Spleen (tissue), 11 donors: ENCODE data around the gene CXCR6. TPM values are rescaled to one million over a fixed set of nuclear protein-coding genes. Genes with fewer than 3 reads are reported as not detected.

Source experiments
- DNase-seq: peaks from one replicate; pipeline ENCODE4 v3.0.0-alpha.2; 2020
- H3K27ac ChIP-seq, 8 donors: fragments of 200-600 bp; sonication (generic) in 7 of 8; 1 replicate in 4 of 8; 2 replicates in 4 of 8; pipeline versions ENCODE4 v1.5.0 to v1.8.0; 2016 to 2021; ENCODE audit warnings: inconsistent platforms in 4 of 8, mild to moderate bottlenecking in 4 of 8, moderate library complexity in 1 of 8
- H3K27me3 ChIP-seq, 7 donors: fragments of 200-600 bp; sonication (generic) in 6 of 7; replicated peaks in 1 of 7; 1 replicate in 4 of 7; 2 replicates in 3 of 7; pipeline versions ENCODE4 v1.5.0 to v1.8.0; 2016 to 2021; ENCODE audit warnings: inconsistent platforms in 3 of 7, mild to moderate bottlenecking in 1 of 7
- H3K36me3 ChIP-seq, 6 donors: fragments of 200-600 bp; sonication (generic) in 5 of 6; 1 replicate in 4 of 6; 2 replicates in 2 of 6; pipeline versions ENCODE4 v1.5.0 to v1.8.0; 2016 to 2021; ENCODE audit warnings: inconsistent platforms in 2 of 6
- H3K4me1 ChIP-seq, 6 donors: fragments of 200-600 bp; sonication (generic) in 5 of 6; 1 replicate in 3 of 6; 2 replicates in 3 of 6; pipeline versions ENCODE4 v1.5.0 to v1.8.0; 2016 to 2021; ENCODE audit warnings: inconsistent platforms in 3 of 6
- H3K4me3 ChIP-seq, 8 donors: fragments of 200-600 bp; sonication (generic) in 7 of 8; 1 replicate in 4 of 8; 2 replicates in 4 of 8; pipeline versions ENCODE4 v1.5.0 to v1.8.0; 2016 to 2021; ENCODE audit warnings: inconsistent platforms in 4 of 8, mild to moderate bottlenecking in 4 of 8, moderate library complexity in 2 of 8
- H3K9me3 ChIP-seq, 8 donors: fragments of 200-600 bp; sonication (generic) in 7 of 8; 1 replicate in 4 of 8; 2 replicates in 4 of 8; pipeline versions ENCODE4 v1.5.0 to v1.8.0; 2016 to 2021; ENCODE audit warnings: inconsistent platforms in 4 of 8
- CTCF ChIP-seq, 11 experiments: fragments of 200-600 bp in 7 of 11; fragments of 450-650 bp in 4 of 11; sonication (generic) in 4 of 11; IDR thresholded peaks in 8 of 11; conservative IDR thresholded peaks in 3 of 11; 1 replicate in 7 of 11; 2 replicates in 4 of 11; pipeline versions ENCODE4 v1.4.0 to v1.8.0; 2016 to 2021; ENCODE audit warnings: antibody characterized with exemption in 11 of 11, inconsistent platforms in 4 of 11, mild to moderate bottlenecking in 1 of 11
- POLR2A ChIP-seq, 3 donors: fragments of 450-650 bp; IDR thresholded peaks; one replicate each; pipeline ENCODE4 v1.5.1; 2017; ENCODE audit warnings: antibody characterized with exemption in 3 of 3, mild to moderate bottlenecking in 1 of 3
- POLR2AphosphoS5 ChIP-seq, 3 donors: sonication (generic); formaldehyde crosslinking; IDR thresholded peaks; one replicate each; pipeline ENCODE4 v1.5.1; 2017; ENCODE audit warnings: antibody characterized with exemption in 3 of 3
- WGBS, 5 donors: extraction: QIAGEN DNeasy Blood & Tissue Kit in 3 of 5; methylation state at CpG; one replicate each; pipeline versions ENCODE4 v1.1.5 to v1.1.7; 2013 to 2018; 5-methylcytosine and 5-hydroxymethylcytosine counted together
- intact Hi-C: fragments of 100-400 bp; cut with DNase I; formaldehyde crosslinking; loops from one replicate; pipeline ENCODE4 v1.15.0; 2023; ENCODE audit warnings: low total_unique reads
- polyA plus RNA-seq, 3 donors: library from polyadenylated mRNA; stranded (reverse); fragments of 200-250 nt; gene quantifications; one replicate each; pipeline ENCODE4 v1.2.1, GENCODE V29; 2013
- total RNA-seq, 7 donors: library from RNA; depleted of rRNA in 3 of 7; stranded (reverse); fragments of >200 nt in 3 of 7; fragmentation: NEBNext Ultra II Directional in 4 of 7; extraction: Animal tissue kit (Norgen Biotek cat#: 25700) in 4 of 7; gene quantifications; one replicate each; pipeline versions ENCODE4 v1.1.0 to v1.2.1, GENCODE V29; 2016 to 2021
- donor health status: healthy with polysubstance abuse.
- donor health status: DM: no; HTN: no; CAD: no; lungs with moderate emphysema.
- donor health status: DM: no; HTN: no; CAD: no.
- donor health status: Bipolar disorder and iron deficiency.
- donor health status: healthy.
- donor health status: DM: no; HTN: no; CAD: no.
- donor health status: DM: yes; HTN: yes; CAD: no.

CXCR6 gene
- total and polyA plus RNA-seq, 10 donors = 2.5 to 35.3 (median 11.6) TPM

GRCh38 chr3:45931496-45931895, 11.8 kb upstream of the CXCR6 start:
- 86 to 96% (median 94%) methylated on average over 6 of the region's 6 CpGs for WGBS, 5 donors
- no peak overlapping the region for H3K27ac ChIP-seq
- peaks cover 0 to 17% (median 0%) of the 10 kb centered on the region in 6 donors for H3K4me1 ChIP-seq
- peaks cover 0 to 100% (median 81%) of the 10 kb centered on the region in 6 donors for H3K36me3 ChIP-seq
- no peak overlapping the region for H3K4me3 ChIP-seq
- H3K27me3 ChIP-seq = no peaks in the 10 kb centered on the region
- no peak for DNase-seq
- H3K9me3 ChIP-seq = no peaks in the 10 kb centered on the region
- TF ChIP-seq CTCF (IDR thresholded peaks at IDR 0.05 in 8 of 11, conservative IDR thresholded peaks at IDR 0.05 in 3 of 11) (no peak), POLR2AphosphoS5 (IDR thresholded peaks at IDR 0.05) (no peak), POLR2A (IDR thresholded peaks at IDR 0.05) (no peak)
- intact Hi-C loops = no loop called here

GRCh38 chr3:45932112-45932511, 11.2 kb upstream of the CXCR6 start:
- 60 to 94% (median 75%) methylated on average over 3 to 4 of the region's 4 CpGs for WGBS, 5 donors
- no peak overlapping the region for H3K4me3 ChIP-seq
- TF ChIP-seq POLR2A (IDR thresholded peaks at IDR 0.05) (no peak), CTCF (IDR thresholded peaks at IDR 0.05 in 8 of 11, conservative IDR thresholded peaks at IDR 0.05 in 3 of 11) (no peak), POLR2AphosphoS5 (IDR thresholded peaks at IDR 0.05) (peak in 1 of 3 donors; percentile 14)
- DNase-seq = no peak
- intact Hi-C loops = no loop called here
- H3K4me1 ChIP-seq = peaks cover 0 to 17% (median 0%) of the 10 kb centered on the region in 6 donors
- peaks cover 0 to 100% (median 85%) of the 10 kb centered on the region in 6 donors for H3K36me3 ChIP-seq
- no peaks in the 10 kb centered on the region for H3K9me3 ChIP-seq
- H3K27ac ChIP-seq = peak overlapping the region in 2 of 8 donors; percentile 14 to 37
- H3K27me3 ChIP-seq = no peaks in the 10 kb centered on the region

DNA sequence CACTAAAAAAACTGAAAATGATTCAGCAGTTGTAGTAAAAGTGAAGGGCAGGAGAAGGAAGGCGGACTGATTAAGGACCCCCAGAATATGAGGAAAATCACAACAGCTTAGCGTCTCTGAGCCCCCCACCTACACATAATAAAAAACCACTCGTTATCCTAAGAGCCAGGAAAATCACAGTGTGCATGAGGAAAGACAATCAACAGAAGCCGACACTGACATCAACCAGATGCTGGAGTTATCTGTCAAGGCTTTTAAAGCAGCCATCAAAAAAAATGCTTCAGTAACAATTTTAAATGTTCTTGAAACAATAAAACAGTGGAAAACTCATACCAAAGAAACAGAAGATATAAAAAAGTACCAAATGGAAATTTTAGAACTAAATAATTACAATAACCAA, 9.7 kb upstream of the CXCR6 start:
- WGBS, 5 donors = 81 to 93% (median 88%) methylated on average over 4 of the region's 4 CpGs
- Histone ChIP-seq H3K27ac (no peak overlapping the region), H3K4me1 (peaks cover 0 to 21% (median 1%) of the 10 kb centered on the region in 6 donors), H3K36me3 (peaks cover 0 to 100% (median 74%) of the 10 kb centered on the region in 6 donors), H3K9me3 (no peaks in the 10 kb centered on the region), H3K27me3 (no peaks in the 10 kb centered on the region), H3K4me3 (no peak overlapping the region)
- intact Hi-C loops = no loop called here
- no peak for TF ChIP-seq POLR2AphosphoS5 (IDR thresholded peaks at IDR 0.05)
- no peak for TF ChIP-seq POLR2A (IDR thresholded peaks at IDR 0.05)
- TF ChIP-seq CTCF (IDR thresholded peaks at IDR 0.05 in 8 of 11, conservative IDR thresholded peaks at IDR 0.05 in 3 of 11) = no peak
- no peak for DNase-seq

DNA sequence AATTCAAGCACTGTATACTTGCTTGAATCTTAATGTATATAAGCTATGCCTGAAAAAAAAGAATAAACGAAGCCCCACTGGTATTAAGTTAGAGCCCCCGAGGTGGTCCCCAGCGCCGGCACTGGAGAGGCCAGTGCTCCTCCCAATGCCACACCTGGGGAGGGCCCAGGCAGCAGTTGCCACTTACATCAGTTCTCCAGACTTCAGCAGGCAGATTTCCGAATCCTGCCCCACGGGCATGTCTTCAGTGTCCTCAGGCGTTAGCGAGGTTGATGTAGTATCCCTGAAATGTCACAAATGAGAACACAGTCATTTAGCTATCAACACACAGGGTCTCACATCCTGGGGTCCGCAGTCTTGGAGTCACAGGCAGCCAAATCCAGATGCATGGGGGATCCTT, 7.0 kb upstream of the CXCR6 start:
- intact Hi-C loops = loop anchor here (5.0 kb wide), 1 partner anchor 436 kb away; the partner anchor contains the start of gene CCR5
- no peak overlapping the region for H3K4me3 ChIP-seq
- no peak overlapping the region for H3K27ac ChIP-seq
- no peak for DNase-seq
- no peaks in the 10 kb centered on the region for H3K9me3 ChIP-seq
- TF ChIP-seq POLR2A (IDR thresholded peaks at IDR 0.05) = no peak
- no peak for TF ChIP-seq CTCF (IDR thresholded peaks at IDR 0.05 in 8 of 11, conservative IDR thresholded peaks at IDR 0.05 in 3 of 11)
- TF ChIP-seq POLR2AphosphoS5 (IDR thresholded peaks at IDR 0.05) = no peak
- H3K4me1 ChIP-seq = peaks cover 0 to 30% (median 11%) of the 10 kb centered on the region in 6 donors
- peaks cover 0 to 84% (median 49%) of the 10 kb centered on the region in 6 donors for H3K36me3 ChIP-seq
- WGBS, 5 donors = 86 to 96% (median 91%) methylated on average over 9 of the region's 9 CpGs
- H3K27me3 ChIP-seq = no peaks in the 10 kb centered on the region
